BE2C (cell line): ENCODE data around the gene MAPKAPK2. TPM values are rescaled to one million over a fixed set of nuclear protein-coding genes. Genes with fewer than 3 reads are reported as not detected.
"Not testable (repeated sequence)": the region's sequence is repeated elsewhere in the genome, so short reads cannot be mapped to it uniquely, and the experiment has no call there.

Experiments used
- DNase-seq: peaks from one replicate; pipeline ENCODE4 v3.0.0-alpha.2; 2020
- H3K27me3 ChIP-seq: fragments of 250-450 bp; sonication (Bioruptor Pico); 2 replicates; pipeline ENCODE4 v1.5.1; 2020; ENCODE audit warnings: mild to moderate bottlenecking
- H3K36me3 ChIP-seq: fragments of 250-450 bp; sonication (Bioruptor Pico); 2 replicates; pipeline ENCODE4 v1.5.1; 2020; ENCODE audit warnings: mild to moderate bottlenecking
- H3K4me1 ChIP-seq: fragments of 250-450 bp; sonication (Bioruptor Pico); 2 replicates; pipeline ENCODE4 v1.5.1; 2020
- H3K4me3 ChIP-seq: 2 replicates; pipeline ENCODE4 v1.5.1; 2011; ENCODE audit warnings: low read depth, low read length
- H3K9me3 ChIP-seq: fragments of 250-450 bp; sonication (Bioruptor Pico); 2 replicates; pipeline ENCODE4 v1.5.1; 2020
- polyA plus RNA-seq: library from polyadenylated mRNA; unstranded; fragments of >200 nt; gene quantifications from one replicate; pipeline ENCODE4 v1.2.1, GENCODE V29; 2012; ENCODE audit warnings: low read depth, missing spikeins; ENCODE audit not compliant: insufficient read length, insufficient read depth
- TF ChIP-seq, protein P1 (sequence below): IDR thresholded peaks from 2 replicates; pipeline ENCODE4 v1.5.1; 2012; ENCODE audit warnings: mild to moderate bottlenecking, low read depth, low read length

Gene MAPKAPK2
- polyA plus RNA-seq, result 37.2 TPM

DNA sequence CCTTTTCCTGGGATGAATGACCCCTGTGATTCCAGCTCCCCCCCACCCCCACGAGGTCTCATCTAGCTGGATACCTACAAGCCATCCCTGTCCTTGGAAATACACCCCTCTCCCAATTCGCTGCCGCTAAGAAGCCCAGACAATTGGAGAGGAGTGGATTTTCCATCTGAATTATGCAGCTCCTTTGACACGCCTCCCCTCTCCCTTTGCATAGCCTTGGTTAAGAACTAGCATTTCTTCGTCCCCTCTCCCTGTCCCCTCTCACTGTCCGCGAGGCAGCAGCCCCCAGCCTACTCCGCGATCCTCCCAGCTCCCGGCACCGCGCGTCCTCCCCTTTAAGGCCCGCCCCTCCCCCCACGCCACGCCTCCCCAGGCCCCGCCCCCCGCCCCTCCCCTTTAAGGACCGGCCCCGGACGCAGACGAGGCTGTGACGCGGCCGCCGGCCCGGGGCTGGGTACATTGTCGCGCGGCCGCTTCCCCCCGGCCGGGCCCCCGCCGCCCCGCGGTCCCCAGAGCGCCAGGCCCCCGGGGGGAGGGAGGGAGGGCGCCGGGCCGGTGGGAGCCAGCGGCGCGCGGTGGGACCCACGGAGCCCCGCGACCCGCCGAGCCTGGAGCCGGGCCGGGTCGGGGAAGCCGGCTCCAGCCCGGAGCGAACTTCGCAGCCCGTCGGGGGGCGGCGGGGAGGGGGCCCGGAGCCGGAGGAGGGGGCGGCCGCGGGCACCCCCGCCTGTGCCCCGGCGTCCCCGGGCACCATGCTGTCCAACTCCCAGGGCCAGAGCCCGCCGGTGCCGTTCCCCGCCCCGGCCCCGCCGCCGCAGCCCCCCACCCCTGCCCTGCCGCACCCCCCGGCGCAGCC is at the start of gene MAPKAPK2:
Gene MAPKAPK2 (plus strand): TSS at position 428 of the 856 bp plus-strand sequence. CDS start 325 bp downstream, at position 753.
- no peaks in the 10 kb centered on the region for H3K36me3 ChIP-seq
- TF ChIP-seq, protein P1, sequence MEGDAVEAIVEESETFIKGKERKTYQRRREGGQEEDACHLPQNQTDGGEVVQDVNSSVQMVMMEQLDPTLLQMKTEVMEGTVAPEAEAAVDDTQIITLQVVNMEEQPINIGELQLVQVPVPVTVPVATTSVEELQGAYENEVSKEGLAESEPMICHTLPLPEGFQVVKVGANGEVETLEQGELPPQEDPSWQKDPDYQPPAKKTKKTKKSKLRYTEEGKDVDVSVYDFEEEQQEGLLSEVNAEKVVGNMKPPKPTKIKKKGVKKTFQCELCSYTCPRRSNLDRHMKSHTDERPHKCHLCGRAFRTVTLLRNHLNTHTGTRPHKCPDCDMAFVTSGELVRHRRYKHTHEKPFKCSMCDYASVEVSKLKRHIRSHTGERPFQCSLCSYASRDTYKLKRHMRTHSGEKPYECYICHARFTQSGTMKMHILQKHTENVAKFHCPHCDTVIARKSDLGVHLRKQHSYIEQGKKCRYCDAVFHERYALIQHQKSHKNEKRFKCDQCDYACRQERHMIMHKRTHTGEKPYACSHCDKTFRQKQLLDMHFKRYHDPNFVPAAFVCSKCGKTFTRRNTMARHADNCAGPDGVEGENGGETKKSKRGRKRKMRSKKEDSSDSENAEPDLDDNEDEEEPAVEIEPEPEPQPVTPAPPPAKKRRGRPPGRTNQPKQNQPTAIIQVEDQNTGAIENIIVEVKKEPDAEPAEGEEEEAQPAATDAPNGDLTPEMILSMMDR, result no peak
- peaks cover 21% of the 10 kb centered on the region for H3K27me3 ChIP-seq
- no peaks in the 10 kb centered on the region; the same call in none of the 2 replicates for H3K4me1 ChIP-seq
- H3K9me3 ChIP-seq, result no peaks in the 10 kb centered on the region
- DNase-seq, result peak; percentile 84
- peak within 1 kb of the TSS; percentile 93 for H3K4me3 ChIP-seq

DNA sequence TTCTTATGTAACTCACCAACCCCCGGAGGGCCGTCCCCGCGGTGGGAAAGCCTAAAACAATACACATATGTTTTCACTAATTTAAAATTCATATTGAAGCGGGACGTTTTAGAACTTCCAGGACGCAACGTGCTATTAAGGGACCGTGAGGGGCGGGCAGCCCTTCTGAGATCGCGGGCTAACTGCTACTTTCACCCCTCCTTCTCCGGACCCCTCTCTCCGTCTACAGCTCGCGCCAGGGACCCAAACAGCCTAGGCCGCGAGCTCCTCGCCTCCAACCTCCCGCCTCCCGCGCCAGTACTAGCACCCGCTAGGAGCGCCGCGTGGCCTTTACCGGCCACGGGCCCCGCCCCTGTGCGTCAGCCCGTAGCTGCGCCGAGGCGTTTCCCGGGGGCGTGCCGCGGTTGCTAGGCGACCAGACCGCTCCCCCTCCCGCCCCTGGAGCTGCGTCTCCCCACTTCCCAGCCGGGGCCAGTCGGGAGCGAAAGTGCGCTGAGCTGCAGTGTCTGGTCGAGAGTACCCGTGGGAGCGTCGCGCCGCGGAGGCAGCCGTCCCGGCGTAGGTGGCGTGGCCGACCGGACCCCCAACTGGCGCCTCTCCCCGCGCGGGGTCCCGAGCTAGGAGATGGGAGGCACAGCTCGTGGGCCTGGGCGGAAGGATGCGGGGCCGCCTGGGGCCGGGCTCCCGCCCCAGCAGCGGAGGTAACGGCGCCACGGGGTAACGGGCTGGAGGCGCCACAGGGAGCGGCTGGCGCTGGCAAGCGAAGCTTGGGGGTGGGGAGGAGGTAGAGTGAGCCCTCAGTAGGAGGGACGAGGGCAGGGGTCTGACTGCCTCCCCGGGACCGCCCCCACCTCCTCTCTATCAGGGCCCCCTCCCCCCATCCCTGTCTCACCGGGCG is 49.4 kb upstream of the MAPKAPK2 start, which contains the start of gene DYRK3:
Gene DYRK3 (plus strand): TSS at position 457 of the 898 bp plus-strand sequence. CDS start 168 bp downstream, at position 625.
- peak; percentile 97 for DNase-seq
- Histone ChIP-seq H3K27me3 (no peaks in the 10 kb centered on the region), H3K4me1 (peaks cover 8% of the 10 kb centered on the region), H3K36me3 (no peaks in the 10 kb centered on the region), H3K4me3 (peak within 1 kb of the TSS; percentile 90), H3K9me3 (no peaks in the 10 kb centered on the region)
- TF ChIP-seq, protein P1, result no peak

DNA sequence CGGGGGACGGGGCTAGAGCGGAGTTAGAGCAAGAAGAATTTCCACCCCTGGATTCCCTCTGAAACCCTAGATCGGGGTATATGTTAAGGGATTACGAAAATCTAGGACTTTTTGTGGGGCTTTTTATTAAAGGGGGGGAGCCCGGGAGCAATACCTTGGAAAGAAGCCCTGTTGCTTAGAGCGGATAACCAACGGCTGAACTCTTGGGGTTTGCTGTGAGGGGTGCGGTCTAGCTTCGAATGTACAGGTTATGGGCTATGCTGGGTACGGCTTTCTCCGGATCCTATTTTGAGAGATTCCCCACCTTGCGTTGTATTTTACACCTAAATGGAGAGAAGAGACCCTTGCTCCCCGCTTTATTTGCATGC is 48.7 kb upstream of the MAPKAPK2 start:
- Histone ChIP-seq H3K4me1 (peaks cover 8% of the 10 kb centered on the region), H3K27me3 (no peaks in the 10 kb centered on the region), H3K4me3 (peak overlapping the region; percentile 90), H3K9me3 (no peaks in the 10 kb centered on the region), H3K36me3 (no peaks in the 10 kb centered on the region)
- TF ChIP-seq, protein P1, result no peak
- DNase-seq, result no peak

DNA sequence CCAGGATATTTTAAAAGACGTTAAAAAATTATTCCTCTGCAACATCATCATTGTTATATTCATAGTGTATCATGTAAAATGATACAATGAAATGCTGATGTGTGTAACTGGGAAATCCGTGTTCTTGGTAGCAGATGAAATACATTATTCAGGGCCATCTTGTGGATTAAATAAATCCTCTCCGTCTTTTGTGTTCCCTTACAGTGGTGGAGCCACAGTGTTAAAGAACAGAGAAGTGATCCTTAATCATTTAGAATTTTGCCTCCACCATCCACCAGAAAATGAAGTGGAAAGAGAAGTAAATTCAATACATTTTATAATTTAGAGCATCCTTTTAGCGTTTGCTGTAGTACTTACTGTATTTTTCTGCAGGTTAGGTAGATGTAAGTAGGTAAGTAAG is 48.0 kb upstream of the MAPKAPK2 start:
- Histone ChIP-seq H3K4me1 (peaks cover 6% of the 10 kb centered on the region), H3K36me3 (no peaks in the 10 kb centered on the region), H3K4me3 (peak overlapping the region; percentile 90), H3K27me3 (no peaks in the 10 kb centered on the region), H3K9me3 (no peaks in the 10 kb centered on the region)
- no peak for DNase-seq
- TF ChIP-seq, protein P1, result no peak

DNA sequence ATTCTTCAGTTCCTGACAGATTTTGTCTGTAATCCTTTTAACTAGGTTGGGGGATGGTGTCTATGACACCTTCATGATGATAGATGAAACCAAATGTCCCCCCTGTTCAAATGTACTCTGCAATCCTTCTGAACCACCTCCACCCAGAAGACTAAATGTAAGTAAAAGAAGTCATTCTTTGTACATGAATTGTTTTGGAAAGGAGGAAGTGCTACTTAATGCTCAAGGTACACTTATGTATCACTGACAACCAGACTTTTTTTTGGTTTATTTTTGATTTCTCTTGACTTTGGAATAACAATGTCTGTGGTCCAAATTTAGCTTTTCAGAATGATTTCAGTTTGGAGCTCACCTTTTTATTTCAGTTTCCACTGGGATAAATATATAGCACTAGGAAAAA is 47.1 kb upstream of the MAPKAPK2 start:
- H3K36me3 ChIP-seq, result no peaks in the 10 kb centered on the region
- H3K27me3 ChIP-seq, result no peaks in the 10 kb centered on the region
- H3K4me1 ChIP-seq, result peaks cover 6% of the 10 kb centered on the region
- TF ChIP-seq, protein P1, result no peak
- no peak overlapping the region; the same call in 1 of the 2 replicates for H3K4me3 ChIP-seq
- no peak for DNase-seq
- no peaks in the 10 kb centered on the region for H3K9me3 ChIP-seq

DNA sequence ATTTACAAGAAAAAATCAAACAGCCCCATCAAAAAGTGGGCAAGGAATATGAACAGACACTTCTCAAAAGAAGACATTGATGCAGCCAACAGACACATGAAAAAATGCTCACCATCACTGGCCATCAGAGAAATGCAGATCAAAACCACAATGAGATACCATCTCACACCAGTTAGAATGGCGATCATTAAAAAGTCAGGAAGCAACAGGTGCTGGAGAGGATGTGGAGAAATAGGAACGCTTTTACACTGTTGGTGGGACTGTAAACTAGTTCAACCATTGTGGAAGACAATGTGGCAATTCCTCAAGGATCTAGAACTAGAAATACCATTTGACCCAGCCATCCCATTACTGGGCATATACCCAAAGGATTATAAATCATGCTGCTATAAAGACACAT is 42.6 kb upstream of the MAPKAPK2 start:
- not testable (repeated sequence) for H3K9me3 ChIP-seq, DNase-seq, H3K4me3 ChIP-seq, H3K4me1 ChIP-seq, H3K27me3 ChIP-seq, H3K36me3 ChIP-seq
